ENCODE results near the gene NR6A1.

NR6A1 gene

DNA sequence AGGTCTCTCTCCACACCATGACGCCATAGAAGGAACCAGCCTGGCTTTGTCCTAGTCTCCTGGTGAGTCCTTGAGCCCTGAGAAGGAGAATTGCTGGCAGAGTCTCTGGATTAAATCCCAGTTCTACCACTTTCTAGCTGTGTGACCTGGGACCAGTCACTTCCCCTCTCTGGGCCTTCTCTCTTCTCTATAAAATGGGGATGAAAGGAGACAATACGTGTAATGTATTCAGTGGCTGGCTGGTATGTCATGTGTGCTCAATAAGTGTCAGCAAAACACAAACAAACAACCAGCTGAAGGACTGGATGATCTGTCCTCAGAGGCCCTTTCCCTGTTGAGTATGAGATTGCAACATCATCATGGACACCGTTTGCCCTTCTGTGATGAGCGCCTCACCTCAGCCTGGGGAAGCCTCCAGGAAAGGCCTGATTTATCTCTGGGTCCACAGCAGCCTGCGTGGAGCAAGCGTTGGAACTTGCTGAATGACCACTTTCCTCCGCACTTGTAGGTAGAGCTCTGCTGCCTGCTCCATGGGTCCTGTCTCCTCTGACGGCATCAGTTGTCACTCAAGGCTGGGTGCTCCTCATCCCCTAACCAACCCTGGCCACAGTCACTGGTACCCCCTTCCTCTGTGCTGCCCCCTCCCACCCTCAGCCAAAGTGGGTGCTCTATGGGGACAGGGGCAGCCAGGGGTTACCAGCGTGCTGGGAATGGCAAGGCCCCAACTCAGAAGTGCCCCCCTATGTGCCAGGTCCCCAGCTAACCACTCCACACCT lies 260.3 kb downstream of the NR6A1 start:
- H3K23ac ChIP-seq (ENCODE audit: low read length in 2 of 2): no peak overlapping the region
- H2AFZ ChIP-seq (ENCODE audit: low read depth, low read length): no peak overlapping the region
- H2BK15ac ChIP-seq (ENCODE audit: low read depth, poor library complexity, severe bottlenecking): no peak overlapping the region
- H3K79me1 ChIP-seq (replicated peaks; ENCODE audit: low read length, poor library complexity, severe bottlenecking): no peaks in the 10 kb centered on the region
- H3K4me2 ChIP-seq (ENCODE audit: low read length, poor library complexity, severe bottlenecking): no peak overlapping the region
- H4K91ac ChIP-seq (ENCODE audit: low read length): no peak overlapping the region
- H3K27me3 ChIP-seq (ENCODE audit: control insufficient read depth in 1 of 2, insufficient read depth in 1 of 2, low read length in 2 of 2): peaks cover 15 to 58% of the 10 kb centered on the region in 2 experiments
- H3K36me3 ChIP-seq (ENCODE audit: control insufficient read depth in 1 of 2, insufficient read depth in 2 of 2, low read depth in 1 of 2, low read length in 2 of 2): no peaks in the 10 kb centered on the region
- H3K18ac ChIP-seq (ENCODE audit: low read depth in 1 of 2, low read length in 2 of 2): no peak overlapping the region
- peak; percentile 76 for DNase-seq
- WGBS: 79% methylated on average over 8 of the region's 9 CpGs
- H3K14ac ChIP-seq (ENCODE audit: low read length in 2 of 2): peak overlapping the region in 1 of 2 experiments; percentile 72
- H3K9ac ChIP-seq (ENCODE audit: low read length): no peak overlapping the region
- H2AK5ac ChIP-seq (ENCODE audit: low read length, severe bottlenecking): no peak overlapping the region
- no peaks in the 10 kb centered on the region for H3K4me1 ChIP-seq (ENCODE audit: control insufficient read depth, insufficient read depth, low read depth, low read length)
- no peak overlapping the region for H2BK5ac ChIP-seq (ENCODE audit: low read depth, low read length, poor library complexity, severe bottlenecking)
- H3K9me3 ChIP-seq (ENCODE audit: control insufficient read depth, low read length): no peaks in the 10 kb centered on the region
- H3K4me3 ChIP-seq (ENCODE audit: insufficient read depth in 1 of 2, low read depth in 1 of 2, low read length in 2 of 2): no peak overlapping the region
- H3K4ac ChIP-seq (ENCODE audit: low read depth in 1 of 2, low read length in 2 of 2): no peak overlapping the region
- no peak overlapping the region for H4K8ac ChIP-seq (ENCODE audit: low read length)
- H2BK12ac ChIP-seq (ENCODE audit: low read length in 2 of 2): peak overlapping the region in 1 of 2 experiments; percentile 57
- H3K27ac ChIP-seq (ENCODE audit: low read length, poor library complexity, severe bottlenecking): no peak overlapping the region
- H2BK120ac ChIP-seq (ENCODE audit: low read depth, low read length): no peak overlapping the region

GRCh38 chr9:124507880-124508423 lies 263.2 kb downstream of the NR6A1 start:
- Histone ChIP-seq H2BK12ac (ENCODE audit: low read length in 2 of 2) (no peak overlapping the region), H2BK15ac (ENCODE audit: low read depth, poor library complexity, severe bottlenecking) (no peak overlapping the region), H3K27ac (ENCODE audit: low read length, poor library complexity, severe bottlenecking) (no peak overlapping the region), H4K91ac (ENCODE audit: low read length) (no peak overlapping the region), H2AK5ac (ENCODE audit: low read length, severe bottlenecking) (no peak overlapping the region), H3K4ac (ENCODE audit: low read depth in 1 of 2, low read length in 2 of 2) (no peak overlapping the region), H3K9ac (ENCODE audit: low read length) (no peak overlapping the region), H3K14ac (ENCODE audit: low read length in 2 of 2) (no peak overlapping the region), H2BK120ac (ENCODE audit: low read depth, low read length) (no peak overlapping the region), H3K18ac (ENCODE audit: low read depth in 1 of 2, low read length in 2 of 2) (no peak overlapping the region), H3K23ac (ENCODE audit: low read length in 2 of 2) (no peak overlapping the region), H4K8ac (ENCODE audit: low read length) (no peak overlapping the region), H3K27me3 (ENCODE audit: control insufficient read depth in 1 of 2, insufficient read depth in 1 of 2, low read length in 2 of 2) (peaks cover 32 to 60% of the 10 kb centered on the region in 2 experiments), H3K36me3 (ENCODE audit: control insufficient read depth in 1 of 2, insufficient read depth in 2 of 2, low read depth in 1 of 2, low read length in 2 of 2) (no peaks in the 10 kb centered on the region), H3K9me3 (ENCODE audit: control insufficient read depth, low read length) (no peaks in the 10 kb centered on the region), H2AFZ (ENCODE audit: low read depth, low read length) (no peak overlapping the region), H3K4me2 (ENCODE audit: low read length, poor library complexity, severe bottlenecking) (no peak overlapping the region), H3K4me3 (ENCODE audit: insufficient read depth in 1 of 2, low read depth in 1 of 2, low read length in 2 of 2) (no peak overlapping the region), H2BK5ac (ENCODE audit: low read depth, low read length, poor library complexity, severe bottlenecking) (no peak overlapping the region), H3K79me1 (replicated peaks; ENCODE audit: low read length, poor library complexity, severe bottlenecking) (no peaks in the 10 kb centered on the region), H3K4me1 (ENCODE audit: control insufficient read depth, insufficient read depth, low read depth, low read length) (peaks cover 13% of the 10 kb centered on the region)
- no peak for DNase-seq
- WGBS: 91% methylated on average over 11 of the region's 11 CpGs

GRCh38 chr9:124506931-124507879 lies 263.9 kb downstream of the NR6A1 start, which contains the start of gene NR5A1:
NR5A1 (minus strand) TSS chr9:124507399; CDS start chr9:124503395, 4,004 bp downstream.
- Histone ChIP-seq H2AFZ (ENCODE audit: low read depth, low read length) (no peak within 1 kb of the TSS), H3K23ac (ENCODE audit: low read length in 2 of 2) (no peak within 1 kb of the TSS), H3K27ac (ENCODE audit: low read length, poor library complexity, severe bottlenecking) (no peak within 1 kb of the TSS), H3K4me2 (ENCODE audit: low read length, poor library complexity, severe bottlenecking) (no peak within 1 kb of the TSS), H4K91ac (ENCODE audit: low read length) (no peak within 1 kb of the TSS), H4K8ac (ENCODE audit: low read length) (no peak within 1 kb of the TSS), H2BK15ac (ENCODE audit: low read depth, poor library complexity, severe bottlenecking) (no peak within 1 kb of the TSS), H3K27me3 (ENCODE audit: control insufficient read depth in 1 of 2, insufficient read depth in 1 of 2, low read length in 2 of 2) (peaks cover 40 to 59% of the 10 kb centered on the region in 2 experiments), H3K79me1 (replicated peaks; ENCODE audit: low read length, poor library complexity, severe bottlenecking) (no peaks in the 10 kb centered on the region), H2BK120ac (ENCODE audit: low read depth, low read length) (no peak within 1 kb of the TSS), H2BK5ac (ENCODE audit: low read depth, low read length, poor library complexity, severe bottlenecking) (no peak within 1 kb of the TSS), H3K4me3 (ENCODE audit: insufficient read depth in 1 of 2, low read depth in 1 of 2, low read length in 2 of 2) (no peak within 1 kb of the TSS), H3K9ac (ENCODE audit: low read length) (no peak within 1 kb of the TSS), H2BK12ac (ENCODE audit: low read length in 2 of 2) (no peak within 1 kb of the TSS), H3K4me1 (ENCODE audit: control insufficient read depth, insufficient read depth, low read depth, low read length) (peaks cover 14% of the 10 kb centered on the region), H3K18ac (ENCODE audit: low read depth in 1 of 2, low read length in 2 of 2) (no peak within 1 kb of the TSS), H3K14ac (ENCODE audit: low read length in 2 of 2) (no peak within 1 kb of the TSS), H3K36me3 (ENCODE audit: control insufficient read depth in 1 of 2, insufficient read depth in 2 of 2, low read depth in 1 of 2, low read length in 2 of 2) (no peaks in the 10 kb centered on the region), H2AK5ac (ENCODE audit: low read length, severe bottlenecking) (no peak within 1 kb of the TSS), H3K4ac (ENCODE audit: low read depth in 1 of 2, low read length in 2 of 2) (no peak within 1 kb of the TSS), H3K9me3 (ENCODE audit: control insufficient read depth, low read length) (no peaks in the 10 kb centered on the region)
- no peak for DNase-seq
- WGBS: 95% methylated on average over 29 of the region's 34 CpGs

GRCh38 chr9:124506433-124506832 lies 264.7 kb downstream of the NR6A1 start:
- no peak overlapping the region for H4K8ac ChIP-seq (ENCODE audit: low read length)
- H2BK12ac ChIP-seq (ENCODE audit: low read length in 2 of 2): no peak overlapping the region
- H3K4ac ChIP-seq (ENCODE audit: low read depth in 1 of 2, low read length in 2 of 2): no peak overlapping the region
- no peak overlapping the region for H3K23ac ChIP-seq (ENCODE audit: low read length in 2 of 2)
- DNase-seq: no peak
- no peak overlapping the region for H3K4me2 ChIP-seq (ENCODE audit: low read length, poor library complexity, severe bottlenecking)
- WGBS: 76% methylated on average over 8 of the region's 8 CpGs
- H3K27me3 ChIP-seq (ENCODE audit: control insufficient read depth in 1 of 2, insufficient read depth in 1 of 2, low read length in 2 of 2): peaks cover 48 to 59% of the 10 kb centered on the region in 2 experiments
- no peak overlapping the region for H4K91ac ChIP-seq (ENCODE audit: low read length)
- no peak overlapping the region for H2BK5ac ChIP-seq (ENCODE audit: low read depth, low read length, poor library complexity, severe bottlenecking)
- H2AK5ac ChIP-seq (ENCODE audit: low read length, severe bottlenecking): no peak overlapping the region
- no peak overlapping the region for H2BK120ac ChIP-seq (ENCODE audit: low read depth, low read length)
- H2BK15ac ChIP-seq (ENCODE audit: low read depth, poor library complexity, severe bottlenecking): no peak overlapping the region
- peaks cover 14% of the 10 kb centered on the region for H3K4me1 ChIP-seq (ENCODE audit: control insufficient read depth, insufficient read depth, low read depth, low read length)
- no peaks in the 10 kb centered on the region for H3K79me1 ChIP-seq (replicated peaks; ENCODE audit: low read length, poor library complexity, severe bottlenecking)
- H3K27ac ChIP-seq (ENCODE audit: low read length, poor library complexity, severe bottlenecking): no peak overlapping the region
- no peak overlapping the region for H3K9ac ChIP-seq (ENCODE audit: low read length)
- H3K14ac ChIP-seq (ENCODE audit: low read length in 2 of 2): no peak overlapping the region
- no peak overlapping the region for H3K4me3 ChIP-seq (ENCODE audit: insufficient read depth in 1 of 2, low read depth in 1 of 2, low read length in 2 of 2)
- no peak overlapping the region for H2AFZ ChIP-seq (ENCODE audit: low read depth, low read length)
- H3K18ac ChIP-seq (ENCODE audit: low read depth in 1 of 2, low read length in 2 of 2): no peak overlapping the region
- H3K9me3 ChIP-seq (ENCODE audit: control insufficient read depth, low read length): no peaks in the 10 kb centered on the region
- no peaks in the 10 kb centered on the region for H3K36me3 ChIP-seq (ENCODE audit: control insufficient read depth in 1 of 2, insufficient read depth in 2 of 2, low read depth in 1 of 2, low read length in 2 of 2)
